Esophagus muscularis mucosa (tissue), 4 donors: Measurements from ENCODE around the gene CD7. TPM values are rescaled to one million over a fixed set of nuclear protein-coding genes. Genes with fewer than 3 reads are reported as not detected.
A peak's percentile ranks its signal among the peaks of the same experiment; 100 is the strongest.

Source experiments
- DNase-seq: peaks from one replicate; pipeline ENCODE4 v3.0.0-alpha.2; 2017; ENCODE audit errors: extremely low spot score
- H3K27ac ChIP-seq, 4 donors: fragments of 200-600 bp; sonication (generic); replicated peaks in 1 of 4; 1 replicate in 3 of 4; 2 replicates in 1 of 4; pipeline ENCODE4 v1.5.1; 2016 to 2019; ENCODE audit warnings: mild to moderate bottlenecking in 1 of 4
- H3K27me3 ChIP-seq, 4 donors: fragments of 200-600 bp; sonication (generic); one replicate each; pipeline versions ENCODE4 v1.5.1 to v1.6.0; 2016 to 2019
- H3K36me3 ChIP-seq, 4 donors: fragments of 200-600 bp; sonication (generic); one replicate each; pipeline ENCODE4 v1.5.1; 2016 to 2019
- H3K4me1 ChIP-seq, 4 donors: fragments of 200-600 bp; sonication (generic); one replicate each; pipeline ENCODE4 v1.5.1; 2016 to 2019
- H3K4me3 ChIP-seq, 4 donors: fragments of 200-600 bp; sonication (generic); 1 replicate in 2 of 4; 2 replicates in 2 of 4; pipeline ENCODE4 v1.5.1; 2016 to 2019; ENCODE audit warnings: mild to moderate bottlenecking in 4 of 4, moderate library complexity in 1 of 4
- H3K9me3 ChIP-seq, 4 donors: fragments of 200-600 bp; sonication (generic); 1 replicate in 3 of 4; 2 replicates in 1 of 4; pipeline ENCODE4 v1.5.1; 2016 to 2019
- CTCF ChIP-seq, 3 experiments: fragments of 200-600 bp in 2 of 3; fragments of 450-650 bp in 1 of 3; sonication (generic) in 2 of 3; IDR thresholded peaks; one replicate each; pipeline ENCODE4 v1.5.1; 2017 to 2019; ENCODE audit warnings: antibody characterized with exemption in 3 of 3, mild to moderate bottlenecking in 2 of 3, moderate library complexity in 1 of 3
- EP300 ChIP-seq: sonication (generic); formaldehyde crosslinking; IDR thresholded peaks from one replicate; pipeline ENCODE4 v1.6.1; 2017; ENCODE audit warnings: antibody characterized with exemption
- POLR2A ChIP-seq: fragments of 450-650 bp; IDR thresholded peaks from one replicate; pipeline ENCODE4 v1.6.1; 2017; ENCODE audit warnings: antibody characterized with exemption, moderate library complexity, mild to moderate bottlenecking, low read depth
- POLR2AphosphoS5 ChIP-seq, 2 donors: sonication (generic); formaldehyde crosslinking; IDR thresholded peaks; one replicate each; pipeline ENCODE4 v1.6.1; 2017; ENCODE audit warnings: antibody characterized with exemption in 2 of 2
- WGBS: methylation state at CpG from one replicate; pipeline ENCODE4 v1.1.5; 2018; 5-methylcytosine and 5-hydroxymethylcytosine counted together
- intact Hi-C: fragments of 100-400 bp; cut with DNase I; formaldehyde crosslinking; loops from one replicate; pipeline ENCODE4 v1.15.1; 2023
- total RNA-seq, 4 donors: library from RNA; depleted of rRNA; stranded (reverse); fragments of >200 nt; gene quantifications; one replicate each; pipeline versions ENCODE4 v1.1.0 to v1.2.1, GENCODE V29; 2016

The CD7 gene
- total RNA-seq, 4 donors from 2014 or later = 0.91 to 5.7 (median 2.0) TPM; not detected in 1

DNA sequence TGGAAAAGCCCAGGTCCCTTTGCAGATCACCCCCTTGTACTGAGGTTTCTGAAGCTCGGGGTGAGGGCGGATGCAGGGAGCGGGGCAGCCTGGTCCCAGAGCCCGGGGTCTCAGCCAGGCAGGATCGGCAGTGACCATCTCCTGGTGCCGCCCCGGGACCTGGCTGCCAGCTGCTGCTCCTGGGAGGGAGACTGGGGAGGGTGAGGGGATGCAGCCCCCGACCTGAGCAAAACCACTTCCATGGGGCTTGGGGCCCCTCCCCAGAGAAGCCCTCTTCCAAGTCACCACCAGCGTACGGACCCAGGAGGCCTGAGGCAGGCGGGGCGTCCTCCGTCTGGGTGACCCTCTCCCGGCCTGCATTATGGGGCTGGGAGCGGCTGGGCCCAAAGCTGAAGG lies 14.8 kb downstream of the CD7 start:
- WGBS = 95% methylated on average over 8 of the region's 15 CpGs
- no peak for DNase-seq
- H3K27me3 ChIP-seq = no peaks in the 10 kb centered on the region
- H3K9me3 ChIP-seq = no peaks in the 10 kb centered on the region
- no peak for TF ChIP-seq POLR2A
- no peak for TF ChIP-seq POLR2AphosphoS5 (IDR thresholded peaks at IDR 0.05)
- TF ChIP-seq CTCF (IDR thresholded peaks at IDR 0.05) = no peak
- no peak for TF ChIP-seq EP300
- no peak overlapping the region for H3K27ac ChIP-seq
- H3K36me3 ChIP-seq = no peaks in the 10 kb centered on the region
- intact Hi-C loops = no loop called here
- H3K4me1 ChIP-seq = peaks cover 27 to 30% (median 28%) of the 10 kb centered on the region in 4 donors
- H3K4me3 ChIP-seq = no peak overlapping the region

GRCh38 chr17:82301916-82302567 lies 15.4 kb downstream of the CD7 start:
- no peak for DNase-seq
- intact Hi-C loops = loop anchor here (2.0 kb wide), 1 partner anchor 19 kb away; no protein-coding TSS in a partner anchor
- no peak for TF ChIP-seq EP300
- no peak for TF ChIP-seq CTCF (IDR thresholded peaks at IDR 0.05)
- no peak for TF ChIP-seq POLR2AphosphoS5 (IDR thresholded peaks at IDR 0.05)
- TF ChIP-seq POLR2A = no peak
- no peaks in the 10 kb centered on the region for H3K9me3 ChIP-seq
- no peaks in the 10 kb centered on the region for H3K27me3 ChIP-seq
- H3K36me3 ChIP-seq = no peaks in the 10 kb centered on the region
- 71% methylated on average over 11 of the region's 23 CpGs for WGBS
- H3K27ac ChIP-seq = no peak overlapping the region
- H3K4me1 ChIP-seq = peaks cover 32 to 36% (median 33%) of the 10 kb centered on the region in 4 donors
- no peak overlapping the region for H3K4me3 ChIP-seq

DNA sequence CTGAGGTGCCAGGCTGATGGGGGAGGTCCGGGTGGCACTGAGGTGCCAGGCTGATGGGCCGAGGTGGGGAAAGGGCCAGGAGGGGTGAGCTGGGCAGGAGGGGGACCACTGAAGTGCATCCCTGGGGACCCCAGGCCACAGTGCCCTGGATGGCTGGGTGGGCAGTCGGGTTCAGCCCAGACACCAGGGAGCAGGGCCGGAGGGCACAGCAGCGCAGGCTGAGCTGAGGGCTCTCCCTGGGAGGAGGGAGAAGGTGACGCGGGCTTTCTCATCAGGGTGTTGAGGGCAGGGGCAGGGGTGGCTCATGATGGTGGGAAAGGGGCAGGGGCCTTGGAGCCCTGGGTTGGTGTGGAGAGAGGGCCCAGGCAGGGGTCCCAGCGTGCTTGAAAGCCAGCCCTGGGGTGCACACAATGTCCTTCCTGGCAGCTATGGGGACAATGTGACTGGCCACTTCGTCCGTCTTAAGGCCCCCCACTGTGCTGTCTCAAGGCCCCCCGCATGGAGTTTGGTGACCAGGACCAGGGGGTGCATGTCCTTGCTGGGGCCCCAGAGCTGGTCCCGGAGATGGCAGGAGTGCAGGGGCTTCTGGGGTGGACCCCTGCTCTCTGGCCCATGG lies 16.0 kb downstream of the CD7 start:
- H3K4me1 ChIP-seq = peaks cover 38 to 42% (median 39%) of the 10 kb centered on the region in 4 donors
- WGBS = 87% methylated on average over 6 of the region's 12 CpGs
- H3K27me3 ChIP-seq = no peaks in the 10 kb centered on the region
- H3K4me3 ChIP-seq = no peak overlapping the region
- no peak for DNase-seq
- no peak overlapping the region for H3K27ac ChIP-seq
- no peaks in the 10 kb centered on the region for H3K36me3 ChIP-seq
- TF ChIP-seq POLR2AphosphoS5 (IDR thresholded peaks at IDR 0.05) (no peak), EP300 (no peak), CTCF (IDR thresholded peaks at IDR 0.05) (no peak), POLR2A (no peak)
- no peaks in the 10 kb centered on the region for H3K9me3 ChIP-seq
- intact Hi-C loops = loop anchor here (2.0 kb wide), 1 partner anchor 19 kb away; no protein-coding TSS in a partner anchor

- no peaks in the 10 kb centered on the region for H3K27me3 ChIP-seq
- intact Hi-C loops = loop anchor here (2.0 kb wide), 1 partner anchor 20 kb away; no protein-coding TSS in a partner anchor
- 35% methylated on average over 19 of the region's 21 CpGs for WGBS
- DNase-seq = no peak
- H3K4me3 ChIP-seq = no peak overlapping the region
- TF ChIP-seq CTCF (IDR thresholded peaks at IDR 0.05) (peak; percentile 67 to 87 (median 83)), POLR2AphosphoS5 (IDR thresholded peaks at IDR 0.05) (peak in 1 of 2 donors; percentile 51), POLR2A (no peak), EP300 (no peak)
- H3K36me3 ChIP-seq = no peaks in the 10 kb centered on the region
- H3K9me3 ChIP-seq = no peaks in the 10 kb centered on the region
- H3K4me1 ChIP-seq = peaks cover 41 to 48% (median 43%) of the 10 kb centered on the region in 4 donors
- H3K27ac ChIP-seq = no peak overlapping the region
Measured at GRCh38 chr17:82300707-82301270, 16.6 kb downstream of the CD7 start.
